ENCODE measurements around the gene ZFAND5.

ZFAND5 gene

DNA sequence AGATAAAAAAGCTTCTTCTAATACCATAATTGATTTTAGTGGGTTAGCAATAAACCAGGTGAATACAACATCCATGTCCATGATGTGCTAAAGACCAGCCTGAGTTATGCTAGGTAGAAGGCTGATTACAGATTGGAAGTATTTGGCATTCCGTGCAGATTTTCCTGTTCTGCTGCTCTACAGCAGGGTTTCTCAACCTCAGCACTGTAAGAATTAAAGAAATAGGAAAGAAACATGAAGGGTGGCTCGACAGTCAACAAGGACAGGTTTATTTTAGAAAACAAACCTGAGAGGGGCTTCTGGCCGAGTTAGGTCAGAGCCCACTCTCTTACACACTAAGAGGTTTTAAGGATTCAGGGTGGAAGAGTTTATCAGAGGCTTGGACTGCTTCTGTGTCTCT lies 42.3 kb downstream of the ZFAND5 start:
- no peak for DNase-seq (ENCODE audit: low spot score)

DNA sequence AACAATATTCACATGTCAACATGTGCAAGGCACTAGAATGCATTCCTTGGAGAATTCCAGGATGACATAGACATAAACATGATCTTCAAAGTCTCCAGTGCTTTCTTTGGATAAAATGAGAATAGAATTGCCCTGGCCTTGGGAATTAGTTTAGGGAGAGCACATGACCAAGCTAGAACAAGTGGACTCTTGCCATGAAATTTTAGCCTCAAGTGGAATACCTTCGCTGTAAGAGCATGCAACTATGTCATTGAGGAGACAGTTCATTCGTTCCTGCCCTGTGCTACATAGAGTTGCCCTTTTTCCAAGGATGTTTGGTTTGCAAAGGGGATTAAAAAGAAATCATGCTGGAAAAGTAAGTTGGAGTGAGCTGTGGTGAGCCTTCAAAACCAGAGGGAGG lies 42.7 kb downstream of the ZFAND5 start:
- DNase-seq (ENCODE audit: low spot score), result no peak

DNA sequence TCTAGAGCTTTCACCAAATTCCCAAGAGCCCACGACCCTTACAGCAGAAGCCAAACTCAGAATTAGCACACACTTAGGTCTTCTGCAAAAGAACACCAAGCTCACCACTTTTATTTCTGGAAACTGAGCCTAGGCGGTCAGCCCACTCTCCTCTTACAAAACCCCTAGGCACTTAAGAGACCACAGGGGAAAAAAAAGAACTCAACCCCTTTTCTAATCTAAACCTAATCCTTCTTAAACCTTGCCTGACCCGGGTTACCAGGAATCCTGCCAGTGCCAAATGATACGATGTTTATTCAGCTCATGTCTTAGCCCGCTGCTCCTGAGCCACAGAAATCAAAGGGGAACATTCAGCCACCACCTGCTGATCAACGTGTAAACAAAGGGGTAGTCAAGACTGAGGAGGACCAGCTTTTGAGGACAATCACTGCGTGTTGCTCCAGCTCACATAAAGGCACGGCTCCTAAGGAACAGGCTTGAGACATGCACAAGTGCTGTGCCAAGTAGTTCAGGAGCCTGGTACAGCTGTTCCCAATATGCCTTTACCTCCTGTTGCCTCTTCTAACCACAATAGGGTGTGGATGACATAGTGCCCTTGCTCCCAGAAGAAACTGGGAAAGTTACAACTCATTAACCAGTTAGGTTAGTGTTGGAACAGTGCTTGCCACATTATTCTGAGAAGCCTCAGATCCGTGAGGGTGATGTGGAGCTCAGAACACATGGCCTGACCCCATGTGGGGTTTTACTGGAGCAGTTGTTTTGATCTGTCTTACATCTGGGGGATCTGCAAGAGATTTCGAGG lies 49.3 kb downstream of the ZFAND5 start:
- DNase-seq (ENCODE audit: low spot score), result peak; percentile 59

DNA sequence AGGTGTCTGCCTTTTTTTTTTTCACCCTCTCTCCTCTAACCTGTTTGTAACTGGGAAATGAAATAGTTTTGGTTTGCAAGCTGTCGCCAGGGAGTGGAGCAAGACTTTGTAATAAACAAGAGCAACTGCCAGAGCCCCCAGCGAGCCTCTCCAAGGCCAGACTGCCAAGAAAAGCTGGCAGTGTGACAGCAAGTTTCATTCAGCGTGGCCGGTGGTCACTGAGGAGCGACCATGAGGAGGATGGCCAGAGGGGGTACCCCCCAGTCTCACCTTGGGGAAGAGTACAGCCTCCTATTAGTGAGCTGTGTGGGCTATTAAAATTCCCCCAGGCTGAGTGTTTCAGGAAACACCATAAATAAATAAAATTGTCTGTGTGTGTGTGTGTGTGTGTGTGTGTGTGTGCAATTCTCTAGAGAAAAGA lies 49.9 kb downstream of the ZFAND5 start:
- DNase-seq (ENCODE audit: low spot score), result peak; percentile 50

DNA sequence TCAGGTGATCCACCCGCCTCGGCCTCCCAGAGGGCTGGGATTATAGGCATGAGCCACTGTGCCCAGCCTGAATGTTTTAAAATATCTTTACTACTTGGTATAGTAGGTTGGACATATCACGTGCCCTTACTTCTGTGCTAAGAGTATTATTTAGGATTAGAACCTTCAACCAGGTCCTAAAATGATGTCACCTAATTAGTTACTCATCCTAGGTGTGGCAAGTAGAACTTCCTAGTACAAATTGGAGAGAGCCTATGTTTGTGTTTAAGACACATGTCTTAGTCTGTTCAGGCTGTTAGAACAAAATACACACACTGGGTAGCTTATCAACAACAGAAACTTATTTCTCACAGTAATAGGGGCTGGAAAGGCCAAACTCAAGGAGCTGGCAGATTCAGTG lies 51.5 kb downstream of the ZFAND5 start:
- no peak for DNase-seq (ENCODE audit: low spot score)

DNA sequence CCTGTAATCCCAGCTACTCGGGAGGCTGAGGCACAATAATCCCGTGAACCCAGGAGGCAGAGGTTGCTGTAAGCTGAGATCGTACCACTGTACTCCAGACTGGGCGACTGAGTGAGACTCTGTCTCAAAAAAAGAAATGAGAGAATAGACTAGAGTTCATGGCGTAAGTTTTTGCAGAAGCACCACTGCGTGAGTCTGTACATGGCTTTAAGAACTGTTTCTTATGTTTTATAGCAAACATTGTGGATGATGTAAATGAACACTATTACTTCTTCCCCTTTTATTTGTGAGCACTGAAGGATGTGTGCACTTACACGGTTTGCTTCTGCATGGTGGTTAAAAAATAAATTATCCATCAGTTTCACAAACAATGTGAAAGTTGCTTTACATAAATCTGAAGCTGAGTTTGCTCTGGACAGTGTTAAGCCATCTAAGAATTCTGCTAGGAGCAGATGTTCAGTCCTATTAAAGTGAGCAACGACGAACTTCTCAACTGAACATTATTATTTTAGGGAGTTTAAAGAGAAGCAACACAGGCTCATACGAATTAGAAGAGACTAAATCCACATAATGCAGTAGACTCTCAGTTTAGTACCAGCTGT lies 52.5 kb downstream of the ZFAND5 start:
- DNase-seq (ENCODE audit: low spot score), result no peak

DNA sequence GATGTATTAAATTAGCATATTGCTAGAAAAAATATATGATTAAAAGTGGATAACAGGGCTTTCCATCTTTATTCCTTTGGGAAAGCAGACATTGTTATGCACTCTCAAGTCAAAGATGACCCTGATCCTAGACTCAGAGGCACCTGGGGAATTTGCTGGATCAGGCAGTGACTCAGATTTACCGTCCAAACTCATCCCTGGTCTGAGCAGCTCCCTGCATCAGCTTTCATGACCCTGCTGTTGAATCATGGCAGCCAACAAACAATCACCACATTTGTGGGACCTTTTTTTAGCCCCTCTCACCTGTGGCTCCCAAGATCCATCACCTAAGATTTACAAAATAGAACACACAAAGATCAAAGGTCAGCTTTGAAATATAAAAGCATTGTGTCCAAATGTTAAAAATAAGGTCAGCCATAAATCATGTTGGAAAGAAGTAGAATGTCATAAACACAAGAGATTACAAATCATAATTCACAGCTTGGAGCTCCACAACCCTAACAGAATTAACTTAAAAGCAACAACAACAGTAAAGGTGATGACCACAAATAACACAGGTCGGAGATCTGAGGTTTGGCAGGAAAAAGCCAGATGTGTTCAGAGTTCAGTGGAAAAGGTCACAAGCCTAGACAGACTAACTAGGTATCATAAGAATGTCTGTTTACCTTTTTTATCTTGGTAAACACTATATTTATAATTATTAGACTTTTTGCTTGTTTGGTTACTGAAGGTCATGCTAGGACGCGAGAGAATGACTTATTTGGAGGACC lies 55.5 kb downstream of the ZFAND5 start:
- DNase-seq (ENCODE audit: low spot score), result no peak

DNA sequence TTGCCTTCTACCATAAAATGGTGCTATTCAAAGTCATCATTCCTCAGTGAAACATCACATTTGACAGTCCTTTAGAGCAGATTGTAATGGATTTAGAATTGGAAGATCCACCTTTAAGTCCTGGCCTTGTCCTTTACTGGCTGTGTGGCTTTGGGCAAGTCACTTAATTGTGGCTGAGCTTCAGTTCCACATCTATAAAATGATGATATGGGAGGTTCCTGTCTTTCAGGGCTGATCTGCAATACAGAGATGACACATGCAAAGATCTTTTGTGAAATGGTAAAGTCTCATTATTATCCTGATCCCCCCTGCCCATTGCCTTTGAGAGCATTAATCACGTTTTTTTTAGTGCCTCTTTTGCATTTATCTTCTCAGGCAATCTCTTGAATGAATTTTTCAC lies 58.2 kb downstream of the ZFAND5 start:
- no peak for DNase-seq (ENCODE audit: low spot score)

DNA sequence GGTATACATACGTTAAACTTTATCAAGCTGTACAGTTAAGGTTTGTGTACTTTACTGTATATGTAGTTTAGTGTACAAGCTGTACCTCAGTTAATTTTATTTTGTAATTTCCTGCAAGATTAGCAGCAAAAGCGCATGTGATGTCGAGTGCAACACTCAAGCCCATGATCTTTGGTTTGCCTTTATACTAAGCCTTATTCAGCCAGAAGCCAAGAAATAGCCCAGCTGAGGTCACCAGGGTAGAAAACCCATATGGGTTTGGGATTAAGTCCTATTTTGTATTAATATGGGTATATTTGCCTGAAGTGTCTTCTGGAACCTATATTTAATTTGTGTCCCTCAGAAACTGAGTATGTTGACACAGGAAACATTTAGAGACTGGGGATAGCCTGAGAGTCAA lies 59.3 kb downstream of the ZFAND5 start:
- no peak for DNase-seq (ENCODE audit: low spot score)

DNA sequence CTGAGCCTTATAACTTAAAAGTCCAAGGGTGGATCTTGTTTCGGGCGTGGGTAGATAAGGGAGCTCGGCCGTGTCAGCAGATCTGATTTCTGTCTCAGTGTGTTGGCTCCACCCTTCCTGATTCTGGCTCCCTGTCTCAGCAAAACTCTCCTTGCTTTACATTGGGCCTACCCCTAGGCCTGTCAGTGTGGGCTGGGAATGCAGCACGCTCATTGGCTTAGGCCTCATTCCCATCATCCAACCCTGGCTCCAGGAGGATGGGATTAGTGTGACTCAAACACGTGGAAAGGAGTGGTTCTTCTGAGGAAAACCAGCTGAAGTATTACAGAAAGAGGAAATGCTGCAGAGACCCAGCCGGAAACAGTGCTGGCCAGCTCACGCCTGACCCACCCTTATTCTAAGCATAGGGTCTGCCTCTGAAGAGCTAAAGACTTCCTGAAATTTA lies 59.9 kb downstream of the ZFAND5 start:
- DNase-seq (ENCODE audit: low spot score), result peak; percentile 53

DNA sequence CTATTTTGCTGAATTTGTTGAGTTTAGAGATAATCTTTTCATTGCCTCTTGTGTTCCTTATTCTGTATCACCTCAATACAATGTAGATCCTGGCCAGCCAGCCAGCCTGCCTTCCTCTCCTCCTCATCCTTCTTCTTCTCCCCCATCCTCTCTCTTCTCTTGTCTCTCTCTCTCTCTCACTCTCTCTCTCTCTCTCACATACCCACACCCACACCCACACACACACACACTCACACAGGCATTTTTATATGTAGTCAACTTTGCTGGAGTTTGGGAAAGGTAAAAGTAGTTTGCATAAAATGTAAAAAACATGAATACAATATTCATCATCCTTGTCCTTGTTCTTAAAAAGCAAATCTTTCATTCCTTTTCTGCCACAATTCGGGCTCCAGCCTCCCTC lies 60.5 kb downstream of the ZFAND5 start:
- no peak for DNase-seq (ENCODE audit: low spot score)
